Ovary (tissue), 9 donors: ENCODE data around the gene SYNJ1. TPM values are rescaled to one million over a fixed set of nuclear protein-coding genes. Genes with fewer than 3 reads are reported as not detected.
"Not testable (repeated sequence)": the region's sequence is repeated elsewhere in the genome, so short reads cannot be mapped to it uniquely, and the experiment has no call there.

ENCODE experiments used
- DNase-seq, 5 donors: peaks; one replicate each; pipeline ENCODE4 v3.0.0-alpha.2; 2019 to 2020
- H3K27ac ChIP-seq, 2 donors: fragments of 200-600 bp; one replicate each; pipeline versions ENCODE4 v1.5.1 to v1.8.0; 2019 to 2022
- H3K27me3 ChIP-seq: fragments of 200-600 bp; one replicate; pipeline ENCODE4 v1.8.0; 2022
- H3K36me3 ChIP-seq: fragments of 200-600 bp; sonication (generic); one replicate; pipeline ENCODE4 v1.5.1; 2019
- H3K4me1 ChIP-seq: one replicate; pipeline ENCODE4 v1.8.1; 2013; ENCODE audit warnings: mild to moderate bottlenecking, moderate library complexity; ENCODE audit not compliant: insufficient read depth
- H3K4me3 ChIP-seq: fragments of 200-600 bp; sonication (generic); one replicate; pipeline ENCODE4 v1.5.1; 2017
- H3K9me3 ChIP-seq, 2 donors: fragments of 200-600 bp in 1 of 2; sonication (generic) in 1 of 2; one replicate each; pipeline versions ENCODE4 v1.5.1 to v1.8.1; 2013 to 2019; ENCODE audit warnings: mild to moderate bottlenecking in 1 of 2, moderate library complexity in 1 of 2
- CTCF ChIP-seq, 3 donors: fragments of 450-650 bp in 2 of 3; fragments of 200-600 bp in 1 of 3; IDR thresholded peaks; one replicate each; pipeline versions ENCODE4 v1.5.1 to v1.8.0; 2016 to 2022; ENCODE audit warnings: antibody characterized with exemption in 3 of 3, mild to moderate bottlenecking in 1 of 3
- EP300 ChIP-seq: sonication (generic); formaldehyde crosslinking; IDR thresholded peaks from one replicate; pipeline ENCODE4 v1.6.1; 2017; ENCODE audit warnings: antibody characterized with exemption
- POLR2A ChIP-seq: fragments of 450-650 bp; IDR thresholded peaks from one replicate; pipeline ENCODE4 v1.6.1; 2017; ENCODE audit warnings: antibody characterized with exemption, mild to moderate bottlenecking, moderate library complexity
- WGBS, 3 donors: extraction: QIAGEN DNeasy Blood & Tissue Kit in 1 of 3; methylation state at CpG; one replicate each; pipeline versions ENCODE4 v1.1.5 to v1.1.7; 2013 to 2017; 5-methylcytosine and 5-hydroxymethylcytosine counted together
- intact Hi-C, 4 donors: fragments of 100-400 bp; cut with DNase I; formaldehyde crosslinking; loops; one replicate each; pipeline versions ENCODE4 v1.11.0 to v1.15.1; 2022 to 2023
- polyA plus RNA-seq, 2 donors: library from polyadenylated mRNA; stranded (reverse); fragments of 200-250 nt in 1 of 2; fragments of 350-450 nt in 1 of 2; fragmentation: Illumina TruSeq in 1 of 2; extraction: RNeasy Lipid Tissue Mini Kit (QIAGEN cat#74804) in 1 of 2; gene quantifications; one replicate each; pipeline ENCODE4 v1.2.3, GENCODE V29; 2013 to 2014
- total RNA-seq, 7 donors: library from RNA; depleted of rRNA in 2 of 7; stranded (reverse); fragments of >200 nt in 2 of 7; fragmentation: NEBNext Ultra II Directional in 3 of 7; extraction: Animal tissue kit (Norgen Biotek cat#: 25700) in 3 of 7; gene quantifications; one replicate each; pipeline versions ENCODE4 v1.1.0 to v1.2.4, GENCODE V29; 2016 to 2023
- donor health status: DM: no; HTN: no; CAD: no; lungs with moderate emphysema.
- donor health status: DM: no; HTN: no; CAD: no.
- donor health status: Bipolar disorder and iron deficiency.
- donor health status: DM: yes; HTN: yes; CAD: no.
- donor health status: DM: no; HTN: no; CAD: no.
- donor health status: DM: yes; HTN: yes; CAD: no.

Gene SYNJ1
- total and polyA plus RNA-seq, 9 donors: 4.8 to 15.6 (median 9.9) TPM

GRCh38 chr21:32612999-32613337 lies 114.8 kb downstream of the SYNJ1 start:
- Histone ChIP-seq H3K36me3 (no peaks in the 10 kb centered on the region), H3K27ac (peak overlapping the region; percentile 40 to 70), H3K4me3 (peak overlapping the region; percentile 63), H3K4me1 (peaks cover 4% of the 10 kb centered on the region), H3K9me3 (no peaks in the 10 kb centered on the region), H3K27me3 (no peaks in the 10 kb centered on the region)
- intact Hi-C loops: no loop called here
- TF ChIP-seq POLR2A (no peak), CTCF (IDR thresholded peaks at IDR 0.05) (no peak), EP300 (no peak)
- peak in 1 of 5 donors; percentile 17 for DNase-seq
- WGBS, 3 donors: 1 to 4% (median 1%) methylated on average over 15 of the region's 15 CpGs

GRCh38 chr21:32612075-32612998 lies 115.5 kb downstream of the SYNJ1 start, which contains the start of gene CFAP298:
TSS of gene CFAP298 (minus strand) at chr21:32612377. CDS start at chr21:32612243, 134 bp downstream.
- WGBS, 3 donors: 0 to 1% (median 1%) methylated on average over 45 to 81 of the region's 81 CpGs
- intact Hi-C loops: no loop called here

GRCh38 chr21:32611471-32611997 lies 116.3 kb downstream of the SYNJ1 start:
- Histone ChIP-seq H3K9me3 (no peaks in the 10 kb centered on the region), H3K27ac (peak overlapping the region in 1 of 2 donors; percentile 26), H3K4me3 (peak overlapping the region; percentile 63), H3K36me3 (no peaks in the 10 kb centered on the region), H3K27me3 (no peaks in the 10 kb centered on the region), H3K4me1 (peaks cover 4% of the 10 kb centered on the region)
- TF ChIP-seq CTCF (IDR thresholded peaks at IDR 0.05) (no peak), POLR2A (no peak), EP300 (no peak)
- intact Hi-C loops: no loop called here
- DNase-seq: peak in 1 of 5 donors; percentile 51
- 0% methylated on average over 28 of the region's 28 CpGs for WGBS, 3 donors

More at GRCh38 chr21:32612075-32612998, 115.5 kb downstream of the SYNJ1 start, which contains the start of gene CFAP298:
- peak within 1 kb of the TSS; percentile 40 to 70 for H3K27ac ChIP-seq
- H3K27me3 ChIP-seq: no peaks in the 10 kb centered on the region
- peaks cover 4% of the 10 kb centered on the region for H3K4me1 ChIP-seq
- no peaks in the 10 kb centered on the region for H3K9me3 ChIP-seq
- TF ChIP-seq CTCF (IDR thresholded peaks at IDR 0.05): no peak
- TF ChIP-seq POLR2A: no peak
- TF ChIP-seq EP300: no peak
- no peaks in the 10 kb centered on the region for H3K36me3 ChIP-seq
- DNase-seq: peak; percentile 84 to 90 (median 85)
- H3K4me3 ChIP-seq: peak within 1 kb of the TSS; percentile 63

GRCh38 chr21:32610940-32611339 lies 116.9 kb downstream of the SYNJ1 start:
- H3K9me3 ChIP-seq, intact Hi-C loops, DNase-seq, H3K36me3 ChIP-seq, H3K27ac ChIP-seq, H3K27me3 ChIP-seq, H3K4me3 ChIP-seq, H3K4me1 ChIP-seq: not testable (repeated sequence)
- 73 to 80% (median 77%) methylated on average over 17 of the region's 17 CpGs for WGBS, 3 donors

- intact Hi-C loops: no loop called here
- DNase-seq: no peak
- Histone ChIP-seq H3K4me3 (no peak overlapping the region), H3K27me3 (no peaks in the 10 kb centered on the region), H3K9me3 (no peaks in the 10 kb centered on the region), H3K27ac (no peak overlapping the region), H3K36me3 (no peaks in the 10 kb centered on the region), H3K4me1 (peaks cover 4% of the 10 kb centered on the region)
- no peak for TF ChIP-seq CTCF (IDR thresholded peaks at IDR 0.05)
- TF ChIP-seq POLR2A: no peak
- TF ChIP-seq EP300: no peak
- WGBS, 3 donors: 85 to 88% (median 87%) methylated on average over 5 of the region's 5 CpGs
These were observed 119.0 kb downstream of the SYNJ1 start for GRCh38 chr21:32608851-32609250.
